Smooth muscle cell (in vitro differentiated cells): ENCODE measurements around the gene CLEC18B. TPM values are rescaled to one million over a fixed set of nuclear protein-coding genes. Genes with fewer than 3 reads are reported as not detected.
"Not testable (repeated sequence)": the region's sequence is repeated elsewhere in the genome, so short reads cannot be mapped to it uniquely, and the experiment has no call there.

Source experiments
- DNase-seq: peaks from one replicate; lab custom pipeline; 2025; ENCODE audit not compliant: unreplicated experiment; lab: John Stamatoyannopoulos, UW
- H2AFZ ChIP-seq: fragments of 200-600 bp; sonication (generic); 2 replicates; pipeline ENCODE4 v1.6.0; 2016; ENCODE audit warnings: antibody characterized with exemption, low read depth, mild to moderate bottlenecking
- H3F3A ChIP-seq: fragments of 200-600 bp; sonication (generic); 2 replicates; pipeline ENCODE4 v1.6.0; 2017; ENCODE audit warnings: antibody characterized with exemption, low read depth
- H3K27ac ChIP-seq: fragments of 200-600 bp; sonication (generic); 2 replicates; pipeline ENCODE4 v1.5.1; 2016; ENCODE audit warnings: low read depth, mild to moderate bottlenecking
- H3K27me3 ChIP-seq: fragments of 200-600 bp; sonication (generic); 2 replicates; pipeline ENCODE4 v1.6.1; 2016; ENCODE audit warnings: low read depth, mild to moderate bottlenecking
- H3K36me3 ChIP-seq: fragments of 200-600 bp; sonication (generic); 2 replicates; pipeline ENCODE4 v1.5.1; 2016; ENCODE audit warnings: low read depth
- H3K4me1 ChIP-seq: fragments of 200-600 bp; sonication (generic); 2 replicates; pipeline ENCODE4 v1.5.1; 2016; ENCODE audit warnings: low read depth
- H3K4me2 ChIP-seq: fragments of 200-600 bp; sonication (generic); 2 replicates; pipeline ENCODE4 v1.6.0; 2016; ENCODE audit warnings: mild to moderate bottlenecking
- H3K4me3 ChIP-seq: fragments of 200-600 bp; sonication (generic); 2 replicates; pipeline ENCODE4 v1.5.1; 2016; ENCODE audit warnings: mild to moderate bottlenecking
- H3K79me2 ChIP-seq: fragments of 200-600 bp; sonication (generic); 2 replicates; pipeline ENCODE4 v1.6.0; 2016; ENCODE audit warnings: low read depth, mild to moderate bottlenecking
- H3K9ac ChIP-seq: fragments of 200-600 bp; sonication (generic); 2 replicates; pipeline ENCODE4 v1.6.0; 2016; ENCODE audit warnings: low read depth
- H3K9me3 ChIP-seq: fragments of 200-600 bp; sonication (generic); replicated peaks from 2 replicates; pipeline ENCODE4 v1.5.1; 2016; ENCODE audit warnings: low read depth
- H4K20me1 ChIP-seq: fragments of 200-600 bp; sonication (generic); 2 replicates; pipeline ENCODE4 v1.6.0; 2016; ENCODE audit warnings: low read depth
- CTCF ChIP-seq: fragments of 200-600 bp; sonication (generic); IDR thresholded peaks from 2 replicates; pipeline ENCODE4 v1.5.1; 2017; ENCODE audit warnings: borderline replicate concordance, mild to moderate bottlenecking, antibody characterized with exemption; ENCODE audit not compliant: insufficient read depth, poor library complexity, severe bottlenecking
- WGBS: methylation state at CpG from one replicate; pipeline ENCODE4 v1.1.7; 2016; ENCODE audit warnings: low lambda C conversion rate; 5-methylcytosine and 5-hydroxymethylcytosine counted together
- polyA plus RNA-seq: library from polyadenylated mRNA; unstranded; fragments of >200 nt; fragmentation: Nextera tagmentation; extraction: Ambion mirVana; gene quantifications from 2 replicates; pipeline ENCODE4 v1.2.1, GENCODE V29; 2016
- total RNA-seq: library from RNA; depleted of rRNA; stranded (reverse); fragments of >200 nt; gene quantifications from 2 replicates; pipeline ENCODE4 v1.2.3, GENCODE V29; 2014

CLEC18B gene
- total and polyA plus RNA-seq, 2 experiments from 2014 or later = 0.87 to 1.4 TPM

- WGBS = 88% methylated on average over 10 of the region's 10 CpGs
- Histone ChIP-seq H4K20me1 (no peaks in the 10 kb centered on the region), H3F3A (no peaks in the 10 kb centered on the region), H3K9ac (no peak overlapping the region), H3K4me3 (no peak overlapping the region), H3K4me2 (no peak overlapping the region), H3K27ac (no peak overlapping the region), H3K27me3 (no peaks in the 10 kb centered on the region), H2AFZ (no peak overlapping the region), H3K36me3 (no peaks in the 10 kb centered on the region), H3K79me2 (no peaks in the 10 kb centered on the region), H3K4me1 (no peaks in the 10 kb centered on the region), H3K9me3 (no peaks in the 10 kb centered on the region)
- DNase-seq = no peak
- TF ChIP-seq CTCF = no peak
Measured at GRCh38 chr16:74372953-74373846, 48.1 kb downstream of the CLEC18B start.

DNA sequence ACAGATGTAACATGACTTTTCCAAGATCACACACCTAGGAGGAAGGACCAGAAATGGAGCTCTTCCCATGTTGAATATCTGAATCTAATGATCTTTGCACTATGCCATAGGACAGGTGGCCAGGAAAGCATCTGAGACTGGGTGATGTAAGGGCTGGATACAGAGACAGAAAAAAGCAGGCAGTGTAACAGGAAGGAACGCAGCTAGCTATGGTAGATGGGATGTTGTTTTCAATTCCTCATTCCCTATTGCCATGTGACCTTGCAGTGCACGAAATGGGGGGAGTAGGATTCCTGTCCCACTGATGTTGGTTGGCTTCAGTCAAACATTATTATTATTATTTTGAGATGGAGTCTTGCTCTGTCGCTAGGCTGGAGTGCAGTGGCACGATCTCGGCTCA is 48.9 kb downstream of the CLEC18B start:
- WGBS = 89% methylated on average over 5 of the region's 5 CpGs
- H3K4me3 ChIP-seq = no peak overlapping the region
- no peak for DNase-seq
- H4K20me1 ChIP-seq = no peaks in the 10 kb centered on the region
- H3K27me3 ChIP-seq = no peaks in the 10 kb centered on the region
- no peaks in the 10 kb centered on the region for H3K9me3 ChIP-seq
- no peak overlapping the region for H2AFZ ChIP-seq
- H3K4me2 ChIP-seq = no peak overlapping the region
- no peak overlapping the region for H3K27ac ChIP-seq
- H3K9ac ChIP-seq = no peak overlapping the region
- no peak for TF ChIP-seq CTCF
- H3K4me1 ChIP-seq = no peaks in the 10 kb centered on the region
- no peaks in the 10 kb centered on the region for H3F3A ChIP-seq
- H3K79me2 ChIP-seq = peaks cover 4% of the 10 kb centered on the region
- no peaks in the 10 kb centered on the region for H3K36me3 ChIP-seq

- not testable (repeated sequence) for H3F3A ChIP-seq, H2AFZ ChIP-seq, H3K4me2 ChIP-seq, H3K27ac ChIP-seq, H3K4me1 ChIP-seq, H3K9me3 ChIP-seq, H3K36me3 ChIP-seq, H3K4me3 ChIP-seq, H3K27me3 ChIP-seq, H4K20me1 ChIP-seq, DNase-seq, H3K9ac ChIP-seq
- H3K79me2 ChIP-seq = peaks cover 12% of the 10 kb centered on the region
- WGBS = 90% methylated on average over 20 of the region's 20 CpGs
Measured at GRCh38 chr16:74370338-74371135, 50.7 kb downstream of the CLEC18B start.

- not testable (repeated sequence) for H3K4me1 ChIP-seq, H3K9me3 ChIP-seq, H3K27me3 ChIP-seq, H3F3A ChIP-seq, H3K36me3 ChIP-seq
- Histone ChIP-seq H3K4me2 (peak overlapping the region; percentile 89), H3K27ac (peak overlapping the region; percentile 81), H2AFZ (peak overlapping the region; percentile 84), H3K9ac (peak overlapping the region; percentile 88), H4K20me1 (peaks cover 11% of the 10 kb centered on the region), H3K79me2 (peaks cover 26% of the 10 kb centered on the region), H3K4me3 (peak overlapping the region; percentile 78)
- peak; percentile 84 for DNase-seq
- 1% methylated on average over 68 of the region's 81 CpGs for WGBS
Measured at GRCh38 chr16:74368002-74368911, 53.0 kb downstream of the CLEC18B start.

- H2AFZ ChIP-seq = peak overlapping the region; percentile 84
- H3K9me3 ChIP-seq, H3F3A ChIP-seq, H3K27me3 ChIP-seq, H3K4me1 ChIP-seq, H3K36me3 ChIP-seq: not testable (repeated sequence)
- peaks cover 26% of the 10 kb centered on the region for H3K79me2 ChIP-seq
- peak; percentile 53 for DNase-seq
- peak overlapping the region; percentile 78 for H3K4me3 ChIP-seq
- H3K9ac ChIP-seq = peak overlapping the region; percentile 88
- 1% methylated on average over 31 of the region's 35 CpGs for WGBS
- peaks cover 12% of the 10 kb centered on the region for H4K20me1 ChIP-seq
- H3K4me2 ChIP-seq = peak overlapping the region; percentile 89
- H3K27ac ChIP-seq = peak overlapping the region; percentile 81
Measured at GRCh38 chr16:74367469-74368001, 53.7 kb downstream of the CLEC18B start.
